NCI-H748 treated with DMSO at 0.1 percent for 48 hours (cell line): ENCODE measurements around the gene RGS7BP.

ENCODE experiments used
- DNase-seq: peaks from one replicate; lab custom pipeline; 2025; lab: John Stamatoyannopoulos, UW

Gene RGS7BP

GRCh38 chr5:64634997-64635686 is 129.3 kb downstream of the RGS7BP start:
- no peak for DNase-seq

- DNase-seq: no peak
These were observed 131.3 kb downstream of the RGS7BP start for GRCh38 chr5:64637144-64637543.

- no peak for DNase-seq
These were observed 132.1 kb downstream of the RGS7BP start for GRCh38 chr5:64637837-64638443.

GRCh38 chr5:64644831-64645230 is 139.0 kb downstream of the RGS7BP start:
- no peak for DNase-seq

- DNase-seq: no peak
These were observed 140.4 kb downstream of the RGS7BP start for GRCh38 chr5:64646169-64646568.

- no peak for DNase-seq
These were observed 143.7 kb downstream of the RGS7BP start for GRCh38 chr5:64649512-64649911.

- no peak for DNase-seq
These were observed 148.1 kb downstream of the RGS7BP start for GRCh38 chr5:64653766-64654560.

GRCh38 chr5:64654561-64654938 is 148.7 kb downstream of the RGS7BP start:
- DNase-seq: no peak

- DNase-seq: no peak
These were observed 149.8 kb downstream of the RGS7BP start for GRCh38 chr5:64655596-64655995.

GRCh38 chr5:64659289-64659688 is 153.5 kb downstream of the RGS7BP start:
- DNase-seq: peak; percentile 38
